GM21717 (cell line): ENCODE measurements around the gene GSK3A.

Experiments used
- ATAC-seq: cut with Tn5 transposase; IDR thresholded peaks from one replicate; pipeline ENCODE4 v1.9.1; 2021; ENCODE audit warnings: mild to moderate bottlenecking, moderate library complexity; ENCODE audit not compliant: unreplicated experiment

The GSK3A gene

DNA sequence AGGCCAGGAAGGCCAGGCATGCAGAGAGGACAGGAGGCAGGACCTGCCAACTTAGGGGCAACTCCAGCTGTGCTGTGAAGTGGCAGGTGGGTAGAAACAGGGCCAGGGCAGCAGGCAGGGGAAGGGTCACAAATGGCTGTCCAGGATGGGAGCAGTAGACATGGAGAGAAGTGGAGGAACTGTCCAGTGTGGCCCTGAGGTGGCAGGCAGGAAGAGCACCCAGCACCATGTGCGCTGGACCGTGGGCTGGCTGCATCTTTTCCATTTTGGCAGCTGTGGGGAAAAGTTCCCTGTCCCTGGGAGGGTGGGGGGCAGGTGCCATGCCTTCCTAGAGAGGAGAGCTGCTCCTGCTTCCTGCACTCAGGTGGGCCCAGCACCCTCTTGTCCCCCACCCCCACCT, 38.7 kb downstream of the GSK3A start:
- ATAC-seq: no peak

DNA sequence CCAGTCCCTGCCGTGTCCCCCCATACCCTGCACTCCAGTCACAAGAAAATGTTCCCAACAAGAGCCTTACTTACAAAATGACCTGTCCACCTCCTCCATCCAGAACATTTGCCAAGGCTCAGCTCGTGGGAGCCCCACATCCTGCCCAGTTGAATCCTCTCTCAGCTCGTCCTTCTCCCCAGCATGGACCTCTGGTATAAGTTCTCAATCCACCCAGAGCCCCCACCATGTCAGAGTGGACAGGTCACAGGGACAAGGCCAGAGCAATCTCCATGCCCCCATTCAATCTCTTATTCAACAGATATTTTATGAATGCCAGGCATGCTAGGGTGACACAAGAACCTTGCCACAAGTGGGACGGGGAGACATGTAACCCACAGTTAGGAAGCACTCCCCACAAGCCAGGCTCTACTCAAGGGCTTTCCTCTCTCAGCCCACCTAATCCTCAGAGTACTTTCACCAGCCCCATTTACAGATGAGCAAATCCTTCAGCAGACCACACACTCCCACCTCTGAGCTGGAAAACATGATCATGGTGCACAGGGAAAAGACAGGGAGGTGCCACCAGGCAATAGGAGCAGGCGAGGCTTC, 40.0 kb downstream of the GSK3A start:
- no peak for ATAC-seq

DNA sequence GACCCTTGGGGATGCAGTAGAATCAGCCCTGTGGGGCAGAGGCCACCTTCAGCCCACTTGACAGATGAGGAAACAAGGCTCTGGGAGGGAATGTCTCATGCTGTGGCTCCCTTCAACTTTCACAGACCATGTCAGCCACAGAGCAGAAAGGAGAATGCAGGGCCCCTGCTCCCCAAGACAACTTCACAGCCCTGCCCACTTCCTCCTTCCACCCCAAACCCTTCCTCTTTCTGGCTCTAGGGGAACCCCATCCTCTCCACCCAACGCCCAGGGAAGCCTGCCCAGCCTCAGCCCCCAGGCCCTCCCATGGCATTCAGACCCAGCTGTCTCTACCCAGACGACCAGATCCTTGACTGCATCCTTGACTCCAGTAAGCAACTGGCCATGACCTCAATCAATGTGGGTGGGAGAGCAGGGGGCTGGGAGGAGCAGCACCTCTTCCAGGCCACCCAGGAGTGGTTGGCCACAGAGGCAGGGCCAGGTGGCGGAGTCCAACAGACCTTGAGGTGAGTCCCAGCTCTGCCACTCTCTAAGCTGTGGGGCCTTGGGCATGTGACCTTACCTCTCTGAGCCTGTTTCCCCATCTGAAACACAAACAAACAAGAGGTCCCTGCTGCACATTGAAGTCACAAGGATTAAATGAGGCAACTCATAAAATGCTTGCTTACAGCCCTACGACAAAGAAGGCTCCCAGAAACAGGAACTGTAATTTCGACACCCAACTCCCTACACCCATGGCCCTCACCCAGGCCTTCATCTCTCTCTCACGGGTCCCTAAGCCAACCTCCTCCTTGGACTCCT, 40.7 kb downstream of the GSK3A start:
- ATAC-seq: no peak

DNA sequence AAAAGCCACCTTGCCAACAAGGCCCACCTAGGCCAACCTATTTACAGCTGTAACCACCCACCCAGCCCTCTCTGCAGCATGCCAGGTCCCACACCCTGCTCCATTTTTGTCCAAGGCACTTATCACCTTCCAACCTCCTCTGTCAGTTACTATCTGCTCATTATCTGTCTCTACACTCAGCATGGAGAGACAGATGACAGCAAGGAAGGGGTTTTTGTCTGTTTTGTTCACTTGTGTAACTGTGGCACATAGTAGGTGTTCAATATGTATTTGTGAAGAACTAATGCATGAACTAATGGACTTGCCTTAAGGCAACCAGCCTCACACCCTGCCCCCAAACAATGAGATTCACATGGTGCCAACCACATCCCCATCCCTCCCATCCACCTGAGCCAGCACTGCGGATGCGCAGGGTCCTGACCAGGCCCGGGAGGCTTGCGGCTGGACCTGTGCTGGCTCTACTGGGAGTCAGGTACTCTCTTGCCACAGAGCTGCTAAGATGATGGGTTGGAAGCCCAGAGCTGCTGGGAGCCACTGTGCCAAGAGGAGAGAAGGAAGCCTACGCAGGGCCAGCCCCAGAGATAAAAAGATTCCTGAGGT, 42.2 kb downstream of the GSK3A start:
- no peak for ATAC-seq

DNA sequence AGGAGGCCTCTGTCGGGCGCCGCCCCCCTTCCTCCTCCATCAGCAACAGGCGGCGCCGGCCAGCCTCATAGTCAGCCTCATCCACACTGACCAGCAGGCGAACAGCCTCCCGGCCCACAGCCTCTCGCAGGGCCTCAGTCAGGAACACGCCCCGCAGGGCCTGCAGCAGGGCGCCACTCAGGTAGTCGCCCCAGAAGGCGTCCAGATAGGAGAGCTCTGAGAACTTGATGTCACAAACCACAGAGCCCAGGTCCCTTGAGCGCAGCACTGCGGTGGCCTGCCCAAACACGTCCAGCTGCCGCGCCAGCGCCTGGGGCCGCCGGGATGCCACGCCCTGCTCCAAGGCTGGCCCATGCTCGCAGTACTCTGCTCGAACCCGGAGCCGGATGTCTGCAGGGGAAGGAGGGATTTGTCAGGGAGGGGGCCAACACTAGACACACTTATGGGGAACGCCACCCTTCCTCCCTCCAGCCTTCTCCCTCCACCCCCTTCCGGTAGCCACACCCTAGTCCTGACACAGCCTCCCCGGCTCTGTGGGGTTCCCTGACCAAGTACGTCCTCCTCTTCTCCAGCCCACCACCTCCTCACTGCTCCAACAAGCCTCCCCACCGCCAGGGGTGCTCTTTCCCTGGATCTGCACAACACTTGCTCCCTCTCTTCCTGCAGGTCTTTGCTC, 42.8 kb downstream of the GSK3A start:
- peak; percentile 33 for ATAC-seq

DNA sequence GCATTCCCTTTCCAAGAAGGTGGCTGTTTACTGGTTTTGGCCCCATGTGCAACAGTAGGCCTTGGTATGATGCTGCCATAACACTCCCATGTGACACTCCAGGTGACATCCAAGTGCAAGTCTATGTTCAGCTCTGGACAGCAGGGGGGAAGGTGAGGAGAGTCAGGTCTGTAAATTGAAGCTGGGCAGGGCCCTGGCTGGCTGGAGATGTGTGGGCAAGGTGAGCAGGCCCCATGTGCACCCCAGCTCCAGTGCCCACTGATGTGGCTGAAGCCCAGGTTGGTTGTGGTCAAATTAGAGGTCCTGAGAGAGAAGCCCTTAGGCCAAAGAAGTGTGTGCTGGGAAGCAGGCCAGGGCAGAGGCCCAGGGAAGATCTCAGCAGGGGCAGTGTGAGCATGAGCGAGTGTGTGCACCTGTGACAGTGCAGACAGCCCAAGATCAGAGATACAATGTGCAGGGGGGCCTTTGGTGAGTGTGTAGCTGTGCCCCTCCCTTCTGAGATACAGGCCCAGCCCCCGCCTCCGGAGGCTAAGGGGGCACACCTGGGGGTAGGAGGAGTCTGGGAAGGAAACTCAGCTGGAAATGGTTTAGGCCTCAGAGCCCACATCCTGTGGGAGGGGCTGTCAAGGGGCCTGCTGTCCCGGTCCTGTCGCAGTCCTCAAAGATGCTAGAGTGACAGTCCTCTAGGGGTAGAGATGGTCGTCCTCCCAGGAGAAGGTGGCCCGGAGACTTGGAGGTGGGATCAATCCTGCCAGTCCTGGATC, 43.5 kb downstream of the GSK3A start:
- ATAC-seq: peak; percentile 40

DNA sequence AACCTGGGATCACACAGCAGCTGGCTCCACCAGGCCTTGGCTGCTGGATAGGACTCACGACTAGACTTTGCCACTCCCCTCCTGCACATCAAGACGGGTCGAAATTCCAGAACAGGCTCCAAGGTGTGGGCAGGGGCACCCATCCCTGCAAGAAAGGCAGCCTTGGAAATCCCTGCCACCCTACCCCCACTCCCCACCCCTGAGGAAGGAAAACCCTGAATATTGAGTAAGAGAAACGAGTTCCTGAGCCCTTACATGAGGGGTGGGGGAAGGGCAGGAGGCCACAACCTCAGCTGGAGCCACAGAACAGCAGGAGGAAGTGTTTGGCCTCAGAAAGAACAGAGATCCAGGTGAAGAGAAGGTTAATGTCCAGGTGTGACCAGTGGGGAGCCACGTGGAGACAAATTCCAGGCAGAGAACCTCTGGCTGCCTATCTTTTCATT, 45.0 kb downstream of the GSK3A start:
- no peak for ATAC-seq

DNA sequence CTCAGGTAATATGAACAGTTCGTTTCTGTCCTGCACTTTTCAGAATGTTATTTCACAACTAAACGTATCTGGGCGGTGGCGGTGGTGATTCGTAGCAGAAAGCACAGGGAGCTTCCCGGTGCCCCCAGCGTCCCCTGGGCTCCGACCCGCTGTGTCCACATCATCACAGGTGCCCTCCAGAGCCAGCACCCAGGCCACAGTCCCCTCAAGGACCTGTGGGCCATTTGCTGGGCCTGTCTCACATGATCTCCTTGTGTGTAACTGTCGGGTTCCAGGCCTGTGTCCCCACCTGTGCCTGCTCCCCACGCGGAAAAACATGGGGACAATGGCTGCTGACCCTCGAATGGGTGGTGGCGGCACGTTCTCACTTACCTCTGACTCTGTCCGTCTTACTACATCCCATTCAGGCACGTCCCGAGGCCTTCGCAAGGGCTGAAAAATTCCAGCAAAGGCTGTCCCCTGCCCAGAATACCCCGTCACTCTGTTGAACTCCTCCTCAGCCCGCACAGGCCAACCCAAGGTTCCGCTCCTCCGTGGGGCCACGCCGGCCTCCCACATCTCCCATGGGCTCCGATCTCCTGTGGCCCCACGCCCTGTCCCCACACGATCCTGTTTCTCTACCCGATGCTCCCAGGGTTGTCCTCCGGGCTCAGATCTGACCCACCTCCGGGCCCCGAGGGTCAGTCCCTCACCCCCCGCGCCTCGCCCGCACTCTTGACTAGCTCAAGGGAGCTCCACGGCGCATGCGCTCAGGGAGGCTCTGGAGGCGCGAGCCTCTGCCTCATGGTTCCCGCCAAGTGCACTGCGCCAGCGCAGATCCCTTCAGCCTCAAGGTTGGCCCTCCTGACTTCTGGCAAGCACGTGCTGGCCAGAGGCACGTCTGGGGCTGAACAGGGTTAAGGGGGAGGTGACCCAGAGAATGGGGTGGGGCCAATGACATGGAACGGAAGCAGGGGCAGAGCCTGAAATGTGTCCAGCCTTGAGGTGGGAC, 46.1 kb downstream of the GSK3A start:
- ATAC-seq: no peak

DNA sequence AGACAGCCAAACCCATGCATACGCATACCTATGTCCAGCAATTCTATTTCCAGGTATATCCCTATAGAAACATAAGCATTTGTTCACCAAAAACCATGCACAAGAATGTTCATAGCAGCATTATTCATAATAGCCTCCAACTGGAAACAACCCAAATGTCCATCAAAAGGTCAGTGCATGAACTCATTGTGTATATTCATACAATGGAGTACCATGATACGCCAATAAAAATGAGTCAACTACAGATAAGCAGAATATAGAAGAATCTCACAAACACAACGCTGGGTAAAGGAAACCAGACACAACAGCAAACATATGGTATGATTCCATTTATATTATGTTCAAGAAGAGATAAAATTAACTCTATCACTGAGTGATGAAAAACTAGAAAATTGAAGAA, 48.7 kb downstream of the GSK3A start:
- ATAC-seq: no peak

DNA sequence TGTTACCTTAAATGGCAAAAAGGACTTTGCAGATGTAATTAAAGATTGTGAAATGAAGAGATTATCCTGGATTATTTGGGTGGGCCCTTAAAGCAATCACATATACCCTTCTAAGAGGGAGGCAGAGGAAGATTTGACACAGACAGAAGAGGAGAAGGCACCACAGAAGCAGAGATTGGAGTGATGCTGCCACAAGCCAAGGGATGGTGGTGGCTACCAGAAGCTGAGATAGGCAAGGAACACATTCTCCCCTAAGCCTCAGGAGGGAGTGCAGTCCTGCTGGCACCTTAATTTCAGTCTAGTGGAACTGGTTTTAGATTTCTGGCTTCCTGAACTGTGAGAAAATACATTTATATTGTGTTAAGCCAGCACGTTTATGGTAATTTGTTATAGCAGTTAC, 49.1 kb downstream of the GSK3A start:
- no peak for ATAC-seq

DNA sequence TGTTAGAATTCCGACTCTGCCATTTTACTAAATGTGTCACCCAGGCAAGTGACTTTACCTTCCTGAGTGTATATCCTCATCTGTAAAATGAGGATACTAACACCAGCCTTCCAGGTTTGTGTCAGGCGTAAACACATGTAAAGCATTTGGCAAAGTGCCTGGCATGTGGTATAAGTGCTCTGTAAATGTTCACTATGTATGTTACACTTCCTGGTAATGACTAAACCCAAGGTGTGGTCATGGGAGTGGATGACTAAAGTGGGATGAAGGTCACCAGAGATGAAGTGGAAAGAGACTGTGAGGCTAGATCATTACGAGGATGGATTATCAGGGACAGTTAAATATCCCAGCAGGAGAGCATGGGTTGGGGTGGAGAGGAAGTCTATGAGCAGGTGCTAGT, 50.5 kb downstream of the GSK3A start:
- ATAC-seq: no peak

DNA sequence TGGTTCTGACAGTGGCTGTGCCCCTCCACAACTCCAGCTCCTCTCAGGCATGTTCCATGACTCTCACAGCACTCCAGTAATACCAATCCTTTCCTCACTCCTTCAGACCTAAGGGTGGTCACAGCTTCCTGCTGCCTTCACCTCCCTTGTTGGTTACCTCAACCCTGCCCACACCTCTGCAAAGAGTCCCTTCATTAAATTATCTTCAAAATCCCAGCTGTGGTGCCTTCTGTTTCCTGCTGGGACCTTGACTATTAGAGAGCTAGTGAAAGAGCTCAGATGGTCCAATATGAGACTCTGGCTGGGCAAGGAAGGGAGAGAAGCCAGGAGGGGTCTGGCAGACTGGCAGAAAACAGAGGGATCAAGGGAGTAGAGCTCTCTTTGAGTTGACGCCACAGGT, 51.1 kb downstream of the GSK3A start:
- no peak for ATAC-seq

DNA sequence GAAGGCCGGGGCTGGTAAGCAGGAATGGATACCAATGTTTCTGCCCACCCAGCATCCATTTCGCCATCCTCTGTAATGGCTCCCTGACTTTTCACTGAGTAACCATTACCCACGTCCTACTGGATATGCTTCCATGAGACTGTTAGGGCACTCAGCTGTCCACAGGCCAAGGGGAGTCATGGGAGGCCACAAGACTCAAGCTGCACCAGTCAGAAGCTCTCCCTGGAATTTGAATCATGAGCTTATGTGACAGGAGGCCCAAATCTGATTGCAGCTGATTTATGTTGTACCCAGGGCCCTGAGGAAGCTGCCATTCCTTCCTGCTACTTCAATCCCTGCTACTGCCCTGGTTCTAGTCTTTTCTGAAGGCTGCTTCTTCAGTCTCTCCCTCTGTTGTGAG, 53.3 kb downstream of the GSK3A start:
- ATAC-seq: no peak

DNA sequence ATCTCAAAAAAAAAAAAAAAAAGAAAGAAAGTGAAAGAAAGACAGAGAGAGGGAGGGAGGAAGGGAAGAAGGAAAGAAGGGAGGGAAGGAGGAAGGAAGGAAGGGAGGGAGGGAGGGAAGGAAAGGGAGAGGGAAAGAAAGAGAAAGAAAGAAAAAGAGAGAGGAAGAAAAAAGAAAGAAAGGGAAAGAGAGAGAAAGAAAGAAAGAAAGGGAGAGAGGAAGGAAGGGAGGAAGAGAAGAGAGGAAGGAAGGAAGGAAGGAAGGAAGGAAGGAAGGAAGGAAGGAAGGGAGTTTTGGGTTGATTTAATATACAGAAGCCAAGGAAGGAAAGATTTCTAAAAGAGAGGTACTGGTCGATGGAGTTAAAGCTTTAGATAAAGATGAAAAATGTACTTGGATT, 53.7 kb downstream of the GSK3A start:
- ATAC-seq: no peak

DNA sequence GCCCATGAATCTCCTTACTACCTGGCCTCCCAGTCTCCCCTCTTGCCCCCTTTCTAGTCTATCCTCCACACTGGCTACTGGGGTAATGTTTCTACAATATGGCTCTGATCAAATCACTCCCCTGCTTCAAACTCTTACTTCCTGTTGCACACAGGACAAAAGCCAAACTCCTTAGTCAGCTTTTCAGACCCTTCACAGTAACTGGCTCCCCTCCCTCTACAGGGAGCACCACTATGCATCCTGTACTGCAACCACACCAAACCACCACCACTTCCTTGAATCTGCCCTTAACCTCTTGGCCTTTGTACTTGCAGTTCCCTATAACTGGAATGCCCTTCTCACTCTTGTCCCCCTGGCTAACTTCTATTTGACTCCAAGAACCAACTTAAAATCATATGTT, 57.1 kb downstream of the GSK3A start:
- no peak for ATAC-seq

DNA sequence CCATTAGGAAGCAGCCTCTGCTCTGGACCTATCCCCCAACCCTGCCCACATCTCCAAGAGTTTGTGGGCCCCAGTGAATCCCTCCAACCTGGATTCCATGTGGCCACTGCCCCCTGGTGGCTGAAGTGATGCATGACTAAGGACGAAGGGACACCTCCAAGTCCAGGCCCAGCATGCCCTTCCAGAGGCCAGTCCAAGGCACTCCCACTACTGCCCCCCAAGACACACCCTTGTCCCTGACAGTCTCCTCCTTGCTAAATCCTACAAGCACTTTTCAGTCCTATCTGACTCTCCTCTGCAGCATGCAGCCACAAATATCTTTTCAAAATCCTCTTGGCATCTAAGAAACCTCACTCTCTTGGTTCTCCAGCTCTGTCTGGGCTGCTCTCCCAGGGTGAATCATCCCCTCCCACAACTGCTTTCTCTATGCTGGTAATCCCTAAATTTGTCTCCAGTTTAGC, 58.0 kb downstream of the GSK3A start:
- ATAC-seq: no peak
